Measurements from ENCODE around the gene AFAP1L2. TPM values are rescaled to one million over a fixed set of nuclear protein-coding genes. Genes with fewer than 3 reads are reported as not detected.
A peak's percentile ranks its signal among the peaks of the same experiment; 100 is the strongest.

The AFAP1L2 gene
- total RNA-seq, 1 donor from 2014 or later, result 29.5 TPM

DNA sequence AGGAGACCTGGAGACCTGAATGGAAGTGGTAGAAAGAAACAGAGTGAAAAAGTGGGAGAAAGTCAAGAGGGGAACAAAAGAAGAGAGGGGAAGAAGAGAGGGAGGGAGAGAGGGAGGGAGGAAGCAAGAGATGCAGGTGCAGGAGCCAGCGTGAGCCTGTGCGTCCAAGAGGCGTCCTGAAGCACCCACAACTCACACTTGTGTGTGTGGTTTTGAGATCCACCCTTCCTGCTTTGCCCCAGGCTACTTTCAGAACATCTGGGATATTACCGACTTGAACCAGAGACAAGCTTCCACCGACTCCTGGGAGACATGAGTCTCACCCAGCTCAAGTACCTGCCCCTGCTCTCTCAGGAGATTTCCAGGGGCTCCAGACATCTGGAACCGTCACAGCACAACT lies 9.8 kb downstream of the AFAP1L2 start:
- H3K4me1 ChIP-seq, result peaks cover 82% of the 10 kb centered on the region

DNA sequence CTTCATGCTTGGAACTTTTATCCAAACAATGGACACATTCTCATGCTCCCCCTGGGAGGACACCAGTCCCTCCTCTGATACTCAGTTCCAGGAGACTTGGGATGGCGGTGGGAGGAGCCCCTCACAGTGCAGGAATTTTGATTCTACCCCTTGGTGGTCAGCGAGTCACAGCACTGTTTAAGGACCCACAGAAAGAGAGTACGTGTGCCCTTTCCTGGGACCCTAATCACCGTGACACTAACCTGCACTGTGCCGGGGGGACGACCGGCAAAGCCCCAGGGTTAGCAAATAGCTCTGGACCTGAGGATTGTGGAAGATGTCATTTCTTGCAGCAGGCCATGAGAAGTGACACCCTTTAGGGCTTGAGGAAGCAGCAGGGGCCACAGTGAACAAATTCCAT lies 10.4 kb downstream of the AFAP1L2 start:
- peak overlapping the region; percentile 9 for H3K27ac ChIP-seq
- TF ChIP-seq POLR2A (IDR thresholded peaks at IDR 0.05) (no peak), CTCF (IDR thresholded peaks at IDR 0.05) (no peak), POLR2AphosphoS5 (IDR thresholded peaks at IDR 0.05; ENCODE audit: insufficient read depth in 1 of 2, low read depth in 1 of 2) (no peak)

More for the DNA sequence above, 9.8 kb downstream of the AFAP1L2 start:
- no peak for TF ChIP-seq POLR2AphosphoS5 (IDR thresholded peaks at IDR 0.05; ENCODE audit: insufficient read depth in 1 of 2, low read depth in 1 of 2)
- no peak for TF ChIP-seq CTCF (IDR thresholded peaks at IDR 0.05)
- TF ChIP-seq POLR2A (IDR thresholded peaks at IDR 0.05), result no peak
- Histone ChIP-seq H3K36me3 (no peaks in the 10 kb centered on the region), H3K27ac (peak overlapping the region; percentile 9), H3K27me3 (no peaks in the 10 kb centered on the region), H3K9me3 (no peaks in the 10 kb centered on the region), H3K4me3 (no peak overlapping the region)
- DNase-seq (ENCODE audit: extremely low spot score in 2 of 2), result no peak
- intact Hi-C loops (cut with DNase I), result no loop called here

DNA sequence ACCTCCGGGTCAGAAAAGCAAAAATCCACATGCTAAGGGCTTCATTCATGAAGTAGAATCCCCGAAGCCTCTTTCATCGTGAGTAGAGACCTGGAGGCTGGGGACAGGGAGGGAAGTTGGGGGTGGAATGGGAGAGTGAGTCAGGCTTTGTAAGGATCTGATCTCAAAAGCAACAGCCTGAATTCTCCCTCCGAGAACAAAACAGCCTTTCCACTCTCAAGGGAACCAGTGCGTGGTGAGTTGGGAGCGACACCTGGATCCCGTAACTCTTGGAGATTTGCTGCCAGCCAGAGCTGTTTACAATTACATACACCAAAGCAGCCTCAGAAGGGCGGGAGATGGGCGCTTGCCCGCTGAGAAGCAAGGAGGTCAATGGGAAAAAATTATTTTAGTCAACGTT lies 10.8 kb downstream of the AFAP1L2 start:
- no peak for DNase-seq (ENCODE audit: extremely low spot score in 2 of 2)
- peaks cover 79% of the 10 kb centered on the region for H3K4me1 ChIP-seq
- TF ChIP-seq POLR2AphosphoS5 (IDR thresholded peaks at IDR 0.05; ENCODE audit: insufficient read depth in 1 of 2, low read depth in 1 of 2) (no peak), CTCF (IDR thresholded peaks at IDR 0.05) (no peak), POLR2A (IDR thresholded peaks at IDR 0.05) (no peak)
- no peaks in the 10 kb centered on the region for H3K27me3 ChIP-seq
- H3K36me3 ChIP-seq, result no peaks in the 10 kb centered on the region
- H3K9me3 ChIP-seq, result no peaks in the 10 kb centered on the region
- no peak overlapping the region for H3K4me3 ChIP-seq
- intact Hi-C loops (cut with DNase I), result no loop called here
- peak overlapping the region; percentile 9 for H3K27ac ChIP-seq

More for the DNA sequence above, 10.4 kb downstream of the AFAP1L2 start:
- Histone ChIP-seq H3K4me3 (no peak overlapping the region), H3K4me1 (peaks cover 81% of the 10 kb centered on the region), H3K27me3 (no peaks in the 10 kb centered on the region), H3K9me3 (no peaks in the 10 kb centered on the region), H3K36me3 (no peaks in the 10 kb centered on the region)
- intact Hi-C loops (cut with DNase I), result no loop called here
- no peak for DNase-seq (ENCODE audit: extremely low spot score in 2 of 2)

GRCh38 chr10:114392112-114392835 lies 12.0 kb downstream of the AFAP1L2 start:
- Histone ChIP-seq H3K4me3 (no peak overlapping the region), H3K9me3 (no peaks in the 10 kb centered on the region), H3K4me1 (peaks cover 74% of the 10 kb centered on the region), H3K36me3 (no peaks in the 10 kb centered on the region), H3K27ac (no peak overlapping the region), H3K27me3 (no peaks in the 10 kb centered on the region)
- no peak for DNase-seq (ENCODE audit: extremely low spot score in 2 of 2)
- intact Hi-C loops (cut with DNase I), result no loop called here
- TF ChIP-seq CTCF (IDR thresholded peaks at IDR 0.05), result no peak
- TF ChIP-seq POLR2AphosphoS5 (IDR thresholded peaks at IDR 0.05; ENCODE audit: insufficient read depth in 1 of 2, low read depth in 1 of 2), result no peak
- no peak for TF ChIP-seq POLR2A (IDR thresholded peaks at IDR 0.05)

- H3K36me3 ChIP-seq, result no peaks in the 10 kb centered on the region
- DNase-seq (ENCODE audit: extremely low spot score in 2 of 2), result no peak
- H3K4me3 ChIP-seq, result no peak overlapping the region
- peaks cover 67% of the 10 kb centered on the region for H3K4me1 ChIP-seq
- no peaks in the 10 kb centered on the region for H3K27me3 ChIP-seq
- TF ChIP-seq POLR2AphosphoS5 (IDR thresholded peaks at IDR 0.05; ENCODE audit: insufficient read depth in 1 of 2, low read depth in 1 of 2) (no peak), POLR2A (IDR thresholded peaks at IDR 0.05) (no peak), CTCF (IDR thresholded peaks at IDR 0.05) (no peak)
- H3K27ac ChIP-seq, result no peak overlapping the region
- H3K9me3 ChIP-seq, result no peaks in the 10 kb centered on the region
- intact Hi-C loops (cut with DNase I), result no loop called here
Measured at GRCh38 chr10:114391599-114391998, 12.7 kb downstream of the AFAP1L2 start.

All from vagina (tissue), 2 donors.